Natural killer cell treated with Interleukin-12 subunit alpha and Interleukin-12 subunit beta and Interleukin-15 and Interleukin-18, amount 100 ng/mL, for 72 hours (primary cell): ENCODE results near the gene ZNF407. TPM values are rescaled to one million over a fixed set of nuclear protein-coding genes. Genes with fewer than 3 reads are reported as not detected.

ENCODE experiments used
- ATAC-seq, 2 donors: fragments of 150-1000 bp; cut with Tn5 transposase in 1 of 2; sonication (Bioruptor Pico), chemical (Tn5 transposase) in 1 of 2; 2 replicates each; pipeline ENCODE4 v1.10.0; 2021
- DNase-seq: peaks from one replicate; pipeline ENCODE4 v3.0.0; 2022; ENCODE audit warnings: low spot score
- H3K27ac Mint-ChIP-seq, 2 donors: 1 replicate in 1 of 2; 2 replicates in 1 of 2; pipeline ENCODE4 v1.8.0; 2022; ENCODE audit warnings: mixed read lengths in 2 of 2, mild to moderate bottlenecking in 1 of 2, moderate library complexity in 1 of 2
- H3K27me3 Mint-ChIP-seq, 2 donors: 1 replicate in 1 of 2; 2 replicates in 1 of 2; pipeline ENCODE4 v1.8.0; 2022; ENCODE audit warnings: mixed read lengths in 2 of 2
- H3K36me3 Mint-ChIP-seq: one replicate; pipeline ENCODE4 v1.8.0; 2022; ENCODE audit warnings: mixed read lengths
- H3K4me1 Mint-ChIP-seq, 2 donors: 1 replicate in 1 of 2; 2 replicates in 1 of 2; pipeline ENCODE4 v1.8.0; 2022; ENCODE audit warnings: low read depth in 2 of 2, mixed read lengths in 2 of 2, mild to moderate bottlenecking in 1 of 2
- H3K4me3 Mint-ChIP-seq: one replicate; pipeline ENCODE4 v1.8.0; 2022; ENCODE audit warnings: mixed read lengths
- H3K9me3 Mint-ChIP-seq: 2 replicates; pipeline ENCODE4 v1.8.0; 2022; ENCODE audit warnings: mixed read lengths
- total RNA-seq, 2 donors: library from RNA; stranded (reverse); gene quantifications; one replicate each; pipeline ENCODE4 v1.2.3, GENCODE V29; 2022

Gene ZNF407
- total RNA-seq, 2 donors from 2014 or later, result 21.9 to 44.6 TPM

- Mint-ChIP-seq H3K36me3 (no peaks in the 10 kb centered on the region), H3K4me3 (no peak overlapping the region), H3K4me1 (peaks cover 0 to 5% of the 10 kb centered on the region in 2 donors), H3K27me3 (no peaks in the 10 kb centered on the region), H3K9me3 (no peaks in the 10 kb centered on the region), H3K27ac (no peak overlapping the region)
- no peak for ATAC-seq
- no peak for DNase-seq
These were observed 276.0 kb downstream of the ZNF407 start for GRCh38 chr18:74873629-74874028.

GRCh38 chr18:74874351-74874750, 276.7 kb downstream of the ZNF407 start:
- Mint-ChIP-seq H3K4me1 (peaks cover 0 to 5% of the 10 kb centered on the region in 2 donors), H3K4me3 (no peak overlapping the region), H3K27ac (no peak overlapping the region), H3K36me3 (no peaks in the 10 kb centered on the region), H3K9me3 (no peaks in the 10 kb centered on the region), H3K27me3 (no peaks in the 10 kb centered on the region)
- no peak for ATAC-seq
- no peak for DNase-seq

GRCh38 chr18:74876630-74877243, 279.1 kb downstream of the ZNF407 start:
- Mint-ChIP-seq H3K36me3 (peaks cover 4% of the 10 kb centered on the region), H3K9me3 (no peaks in the 10 kb centered on the region), H3K27ac (no peak overlapping the region), H3K27me3 (no peaks in the 10 kb centered on the region), H3K4me3 (no peak overlapping the region), H3K4me1 (no peaks in the 10 kb centered on the region)
- ATAC-seq, result no peak
- no peak for DNase-seq

GRCh38 chr18:74878267-74878666, 280.6 kb downstream of the ZNF407 start:
- Mint-ChIP-seq H3K4me1 (no peaks in the 10 kb centered on the region), H3K36me3 (peaks cover 6% of the 10 kb centered on the region), H3K27me3 (no peaks in the 10 kb centered on the region), H3K4me3 (no peak overlapping the region), H3K27ac (no peak overlapping the region), H3K9me3 (no peaks in the 10 kb centered on the region)
- DNase-seq, result no peak
- no peak for ATAC-seq

- DNase-seq (no peak), ATAC-seq (no peak)
- H3K27me3 Mint-ChIP-seq, result no peaks in the 10 kb centered on the region
- no peaks in the 10 kb centered on the region for H3K9me3 Mint-ChIP-seq
- H3K27ac Mint-ChIP-seq, result no peak overlapping the region
- H3K4me1 Mint-ChIP-seq, result no peaks in the 10 kb centered on the region
- H3K4me3 Mint-ChIP-seq, result no peak overlapping the region
- peaks cover 6% of the 10 kb centered on the region for H3K36me3 Mint-ChIP-seq
These were observed 283.1 kb downstream of the ZNF407 start for GRCh38 chr18:74880706-74881278.

- Mint-ChIP-seq H3K9me3 (no peaks in the 10 kb centered on the region), H3K27ac (no peak overlapping the region), H3K4me1 (peaks cover 0 to 9% of the 10 kb centered on the region in 2 donors), H3K36me3 (peaks cover 6% of the 10 kb centered on the region), H3K27me3 (no peaks in the 10 kb centered on the region), H3K4me3 (no peak overlapping the region)
- ATAC-seq, result no peak
- no peak for DNase-seq
These were observed 294.5 kb downstream of the ZNF407 start for GRCh38 chr18:74892066-74892627.

DNA sequence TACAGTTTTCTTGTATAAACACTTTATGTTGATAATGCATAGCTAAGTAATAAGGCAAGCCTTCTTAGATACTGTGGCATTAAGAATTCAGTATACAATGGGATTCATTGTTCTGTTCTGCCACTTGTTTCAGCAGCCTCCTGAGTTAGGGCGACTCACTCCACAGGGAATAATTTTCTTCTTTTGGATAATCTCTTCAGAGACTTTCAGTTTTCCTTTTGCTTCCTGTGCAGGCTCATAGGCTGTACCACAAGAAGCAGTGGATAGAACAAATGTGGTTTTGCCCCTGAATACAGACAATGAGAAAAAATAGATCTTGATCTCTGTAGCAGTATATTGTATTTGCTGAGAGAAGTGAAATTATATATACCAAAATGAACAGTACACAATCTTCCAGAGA, 298.0 kb downstream of the ZNF407 start:
- ATAC-seq, result no peak

DNA sequence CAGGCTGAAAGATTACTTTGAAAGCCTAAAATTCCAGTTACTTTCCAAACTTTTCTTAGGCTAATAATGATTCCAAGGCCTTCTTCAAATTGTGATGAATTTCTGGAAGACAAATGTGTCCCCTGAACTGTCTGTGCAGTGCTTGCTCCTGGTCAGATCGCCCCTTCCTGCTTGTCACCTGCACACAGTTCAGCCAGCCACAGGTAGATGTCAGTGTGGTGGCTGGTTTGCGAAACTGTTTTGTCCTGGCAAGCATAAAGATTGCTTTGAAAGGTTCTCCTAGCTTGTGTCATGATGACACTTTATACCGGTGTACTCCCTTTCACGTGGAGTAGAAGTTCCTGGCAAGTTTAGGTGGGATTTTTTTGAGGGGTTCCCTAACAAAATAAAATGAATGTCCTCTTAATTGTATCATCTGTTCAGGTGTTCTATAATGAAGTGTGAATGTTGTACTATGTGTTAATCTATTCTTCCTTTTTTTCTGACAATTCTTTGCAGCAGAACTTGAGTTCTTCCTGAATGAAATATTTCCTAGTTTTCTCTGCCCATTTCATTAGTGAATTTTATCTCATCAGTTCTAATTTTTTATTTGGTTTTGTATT, 298.8 kb downstream of the ZNF407 start:
- DNase-seq, result no peak
- H3K27ac Mint-ChIP-seq, result no peak overlapping the region

More for the DNA sequence above, 298.0 kb downstream of the ZNF407 start:
- no peak for DNase-seq
- H3K27ac Mint-ChIP-seq, result no peak overlapping the region
- no peak overlapping the region for H3K4me3 Mint-ChIP-seq
- peaks cover 8 to 16% of the 10 kb centered on the region in 2 donors for H3K4me1 Mint-ChIP-seq
- H3K36me3 Mint-ChIP-seq, result peaks cover 3% of the 10 kb centered on the region
- H3K9me3 Mint-ChIP-seq, result no peaks in the 10 kb centered on the region
- no peaks in the 10 kb centered on the region for H3K27me3 Mint-ChIP-seq

DNA sequence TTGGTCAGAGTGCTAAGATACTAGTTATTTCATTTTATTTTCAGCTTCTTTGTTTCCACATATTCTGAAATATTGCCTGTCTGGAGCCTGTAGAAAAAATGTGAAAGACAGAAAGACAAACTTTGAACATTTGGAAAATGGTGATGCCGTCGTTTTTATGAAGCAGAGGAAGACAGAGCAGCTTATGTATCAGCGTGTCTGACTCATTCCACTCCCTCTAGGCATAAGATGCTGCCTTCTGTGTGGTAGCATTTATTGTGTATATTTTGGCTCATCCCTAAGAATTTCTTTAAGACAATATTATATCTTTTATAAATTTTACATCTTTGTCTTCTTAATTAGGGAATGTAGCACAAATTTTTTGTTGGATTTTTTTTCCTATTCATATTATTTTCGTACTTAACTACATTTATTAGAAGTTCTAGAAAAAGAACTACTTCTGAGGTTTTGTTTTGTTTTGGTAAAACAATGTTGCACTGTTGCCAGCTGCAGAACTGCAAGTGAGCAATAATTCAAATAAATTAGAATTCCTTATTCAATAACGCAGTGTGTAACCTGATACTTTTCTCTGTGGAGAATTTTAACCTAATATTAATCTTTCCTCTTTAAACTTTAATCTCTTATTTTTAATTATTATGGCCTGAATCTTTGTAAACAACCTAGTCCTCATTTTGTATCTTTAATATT, 300.4 kb downstream of the ZNF407 start:
- no peak for ATAC-seq
- Mint-ChIP-seq H3K27ac (no peak overlapping the region), H3K9me3 (no peaks in the 10 kb centered on the region), H3K36me3 (no peaks in the 10 kb centered on the region), H3K4me3 (no peak overlapping the region), H3K4me1 (peaks cover 15 to 23% of the 10 kb centered on the region in 2 donors), H3K27me3 (no peaks in the 10 kb centered on the region)
- no peak for DNase-seq

More for the DNA sequence above, 298.8 kb downstream of the ZNF407 start:
- Mint-ChIP-seq H3K4me1 (peaks cover 15 to 23% of the 10 kb centered on the region in 2 donors), H3K4me3 (no peak overlapping the region), H3K9me3 (no peaks in the 10 kb centered on the region), H3K36me3 (no peaks in the 10 kb centered on the region), H3K27me3 (no peaks in the 10 kb centered on the region)
- ATAC-seq, result no peak

DNA sequence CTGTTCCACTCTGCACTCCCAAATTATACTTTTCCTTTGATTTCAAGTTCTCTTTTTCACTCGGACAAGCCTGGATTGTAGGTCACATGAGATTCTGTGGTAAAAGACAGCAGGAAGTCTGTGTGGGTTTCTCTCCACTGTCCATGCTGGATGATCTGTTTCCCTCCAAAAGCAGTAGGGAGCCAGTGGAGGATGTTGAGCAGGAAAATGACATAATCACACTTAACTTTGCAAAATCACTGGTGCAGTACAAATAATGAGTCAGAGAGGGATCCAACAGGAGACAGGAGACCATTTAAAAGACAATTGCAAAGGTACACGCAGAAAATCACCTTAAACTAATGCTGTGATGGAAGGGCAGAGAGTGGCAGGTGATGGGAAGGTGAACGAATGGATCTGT, 301.3 kb downstream of the ZNF407 start:
- no peaks in the 10 kb centered on the region for H3K9me3 Mint-ChIP-seq
- H3K4me1 Mint-ChIP-seq, result peaks cover 15 to 23% of the 10 kb centered on the region in 2 donors
- H3K4me3 Mint-ChIP-seq, result no peak overlapping the region
- peak overlapping the region in 1 of 2 donors; percentile 1 for H3K27ac Mint-ChIP-seq
- no peaks in the 10 kb centered on the region for H3K27me3 Mint-ChIP-seq
- H3K36me3 Mint-ChIP-seq, result no peaks in the 10 kb centered on the region
- ATAC-seq (no peak), DNase-seq (no peak)

GRCh38 chr18:74899554-74899953, 301.9 kb downstream of the ZNF407 start:
- Mint-ChIP-seq H3K9me3 (no peaks in the 10 kb centered on the region), H3K4me3 (no peak overlapping the region), H3K27me3 (no peaks in the 10 kb centered on the region), H3K36me3 (no peaks in the 10 kb centered on the region), H3K4me1 (peaks cover 15 to 23% of the 10 kb centered on the region in 2 donors), H3K27ac (peak overlapping the region in 1 of 2 donors; percentile 1)
- DNase-seq (no peak), ATAC-seq (no peak)

DNA sequence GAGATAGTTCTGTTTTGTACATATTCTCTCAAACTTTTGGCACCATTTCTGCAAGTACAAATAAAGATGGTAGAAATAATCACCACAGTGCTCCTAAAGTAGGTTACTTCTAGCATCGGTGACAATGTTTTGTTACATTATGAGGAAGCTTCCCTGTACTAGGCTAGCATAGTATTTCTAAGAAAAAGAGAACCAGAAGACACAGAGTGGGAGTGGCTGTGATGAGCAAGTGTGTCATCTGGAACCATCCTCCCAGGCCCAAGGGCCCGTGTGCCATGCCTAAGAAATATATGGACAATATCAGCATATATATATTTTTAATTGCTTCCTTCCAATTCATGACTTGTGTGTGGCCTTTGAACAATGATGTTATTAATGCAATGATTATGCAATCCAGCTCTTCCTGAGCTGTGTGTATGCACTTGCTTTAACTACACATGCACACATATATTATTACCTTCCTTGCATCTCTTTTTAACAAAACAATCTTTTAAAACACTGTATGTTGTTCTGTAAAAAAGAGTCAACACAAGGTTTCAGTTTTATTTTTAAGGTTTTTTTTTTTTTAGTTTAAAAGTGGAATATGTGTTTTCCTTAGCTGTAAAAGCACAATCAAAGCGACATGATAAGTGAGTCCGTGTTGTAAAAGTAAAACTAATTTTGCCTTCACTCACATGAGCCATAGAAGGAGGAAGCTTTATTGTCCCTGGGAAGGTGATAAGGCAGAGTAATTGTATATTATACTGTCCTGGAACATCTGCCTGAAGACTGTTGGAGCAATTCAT, 303.9 kb downstream of the ZNF407 start:
- Mint-ChIP-seq H3K4me1 (peaks cover 15 to 19% of the 10 kb centered on the region in 2 donors), H3K9me3 (no peaks in the 10 kb centered on the region), H3K27me3 (no peaks in the 10 kb centered on the region), H3K27ac (peak overlapping the region; percentile 41 to 47), H3K36me3 (no peaks in the 10 kb centered on the region), H3K4me3 (peak overlapping the region; percentile 45)
- DNase-seq, result no peak
- ATAC-seq, result peak; percentile 73 to 92

DNA sequence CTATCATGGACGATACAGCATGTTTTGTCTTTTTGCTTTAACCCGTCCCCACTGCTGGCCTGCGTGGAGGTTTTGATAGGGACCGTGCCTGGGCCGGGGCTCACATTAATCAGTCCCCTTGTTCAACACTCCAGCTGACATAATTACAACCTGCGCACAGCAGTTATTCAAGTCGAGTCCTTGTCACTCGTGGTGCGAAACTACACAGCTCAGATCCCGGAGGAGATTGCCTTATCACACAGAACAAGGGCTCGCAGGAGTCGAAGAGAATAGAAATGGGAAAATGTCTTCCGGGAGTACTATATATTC, 304.4 kb downstream of the ZNF407 start:
- Mint-ChIP-seq H3K4me1 (peaks cover 14 to 15% of the 10 kb centered on the region in 2 donors), H3K9me3 (no peaks in the 10 kb centered on the region), H3K27me3 (no peaks in the 10 kb centered on the region), H3K27ac (peak overlapping the region in 1 of 2 donors; percentile 47), H3K4me3 (no peak overlapping the region), H3K36me3 (no peaks in the 10 kb centered on the region)
- no peak for ATAC-seq
- DNase-seq, result no peak
